ENCODE results near the gene MRPS18B. TPM values are rescaled to one million over a fixed set of nuclear protein-coding genes. Genes with fewer than 3 reads are reported as not detected.

Gene MRPS18B
- polyA plus RNA-seq, 1 donor from 2014 or later: 77.7 TPM

DNA sequence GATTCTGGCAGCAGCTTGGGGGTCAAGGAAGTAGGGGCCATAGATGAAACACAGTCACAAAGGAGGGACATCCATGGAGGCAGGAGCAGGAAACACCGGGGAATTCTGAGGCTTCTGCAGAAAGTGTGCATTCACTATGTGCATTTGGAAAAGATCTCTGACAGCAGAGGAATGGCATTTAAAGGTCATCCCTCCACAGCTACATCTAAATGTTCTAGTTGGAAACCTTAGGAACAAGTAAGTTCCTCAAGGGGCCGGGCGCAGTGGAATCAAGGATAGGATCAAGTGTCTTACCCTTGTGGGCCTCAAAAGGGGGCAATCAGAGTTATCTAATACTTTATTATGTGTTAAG, 38.1 kb downstream of the MRPS18B start:
- Histone ChIP-seq H3K4me3 (ENCODE audit: low read length) (no peak overlapping the region), H2AFZ (ENCODE audit: low read depth, low read length) (no peak overlapping the region), H4K20me1 (ENCODE audit: insufficient read depth) (no peaks in the 10 kb centered on the region), H3K9ac (ENCODE audit: low read length) (no peak overlapping the region), H3K9me2 (ENCODE audit: insufficient read depth, low read length) (no peaks in the 10 kb centered on the region), H3K9me3 (ENCODE audit: low read length) (no peaks in the 10 kb centered on the region), H3K79me2 (replicated peaks; ENCODE audit: insufficient read depth, low read length) (no peaks in the 10 kb centered on the region), H3K4me2 (ENCODE audit: low read length) (no peak overlapping the region), H3K27ac (ENCODE audit: low read length) (no peak overlapping the region), H3F3A (ENCODE audit: insufficient read depth, low read length, poor library complexity, severe bottlenecking) (no peaks in the 10 kb centered on the region), H3K27me3 (ENCODE audit: insufficient read depth, low read depth, low read length) (no peaks in the 10 kb centered on the region), H3K36me3 (ENCODE audit: insufficient read depth, low read length) (no peaks in the 10 kb centered on the region)
- TF ChIP-seq EP300 (conservative IDR thresholded peaks at IDR 0.05; ENCODE audit: poor library complexity, severe bottlenecking) (no peak), RAD21 (conservative IDR thresholded peaks at IDR 0.05) (no peak), POLR2AphosphoS5 (IDR thresholded peaks at IDR 0.05) (no peak), TAF1 (IDR thresholded peaks at IDR 0.05; ENCODE audit: low read depth) (no peak), MXI1 (conservative IDR thresholded peaks at IDR 0.05; ENCODE audit: poor library complexity, severe bottlenecking) (no peak), SMC3 (conservative IDR thresholded peaks at IDR 0.05; ENCODE audit: poor library complexity) (no peak), EZH2 (IDR thresholded peaks at IDR 0.05; ENCODE audit: borderline replicate concordance, insufficient read depth, low read length, poor library complexity, severe bottlenecking) (no peak)
- TF ChIP-seq, protein P1, sequence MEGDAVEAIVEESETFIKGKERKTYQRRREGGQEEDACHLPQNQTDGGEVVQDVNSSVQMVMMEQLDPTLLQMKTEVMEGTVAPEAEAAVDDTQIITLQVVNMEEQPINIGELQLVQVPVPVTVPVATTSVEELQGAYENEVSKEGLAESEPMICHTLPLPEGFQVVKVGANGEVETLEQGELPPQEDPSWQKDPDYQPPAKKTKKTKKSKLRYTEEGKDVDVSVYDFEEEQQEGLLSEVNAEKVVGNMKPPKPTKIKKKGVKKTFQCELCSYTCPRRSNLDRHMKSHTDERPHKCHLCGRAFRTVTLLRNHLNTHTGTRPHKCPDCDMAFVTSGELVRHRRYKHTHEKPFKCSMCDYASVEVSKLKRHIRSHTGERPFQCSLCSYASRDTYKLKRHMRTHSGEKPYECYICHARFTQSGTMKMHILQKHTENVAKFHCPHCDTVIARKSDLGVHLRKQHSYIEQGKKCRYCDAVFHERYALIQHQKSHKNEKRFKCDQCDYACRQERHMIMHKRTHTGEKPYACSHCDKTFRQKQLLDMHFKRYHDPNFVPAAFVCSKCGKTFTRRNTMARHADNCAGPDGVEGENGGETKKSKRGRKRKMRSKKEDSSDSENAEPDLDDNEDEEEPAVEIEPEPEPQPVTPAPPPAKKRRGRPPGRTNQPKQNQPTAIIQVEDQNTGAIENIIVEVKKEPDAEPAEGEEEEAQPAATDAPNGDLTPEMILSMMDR (IDR thresholded peaks at IDR 0.05; ENCODE audit: poor library complexity, severe bottlenecking): no peak
- TF ChIP-seq, protein P2, sequence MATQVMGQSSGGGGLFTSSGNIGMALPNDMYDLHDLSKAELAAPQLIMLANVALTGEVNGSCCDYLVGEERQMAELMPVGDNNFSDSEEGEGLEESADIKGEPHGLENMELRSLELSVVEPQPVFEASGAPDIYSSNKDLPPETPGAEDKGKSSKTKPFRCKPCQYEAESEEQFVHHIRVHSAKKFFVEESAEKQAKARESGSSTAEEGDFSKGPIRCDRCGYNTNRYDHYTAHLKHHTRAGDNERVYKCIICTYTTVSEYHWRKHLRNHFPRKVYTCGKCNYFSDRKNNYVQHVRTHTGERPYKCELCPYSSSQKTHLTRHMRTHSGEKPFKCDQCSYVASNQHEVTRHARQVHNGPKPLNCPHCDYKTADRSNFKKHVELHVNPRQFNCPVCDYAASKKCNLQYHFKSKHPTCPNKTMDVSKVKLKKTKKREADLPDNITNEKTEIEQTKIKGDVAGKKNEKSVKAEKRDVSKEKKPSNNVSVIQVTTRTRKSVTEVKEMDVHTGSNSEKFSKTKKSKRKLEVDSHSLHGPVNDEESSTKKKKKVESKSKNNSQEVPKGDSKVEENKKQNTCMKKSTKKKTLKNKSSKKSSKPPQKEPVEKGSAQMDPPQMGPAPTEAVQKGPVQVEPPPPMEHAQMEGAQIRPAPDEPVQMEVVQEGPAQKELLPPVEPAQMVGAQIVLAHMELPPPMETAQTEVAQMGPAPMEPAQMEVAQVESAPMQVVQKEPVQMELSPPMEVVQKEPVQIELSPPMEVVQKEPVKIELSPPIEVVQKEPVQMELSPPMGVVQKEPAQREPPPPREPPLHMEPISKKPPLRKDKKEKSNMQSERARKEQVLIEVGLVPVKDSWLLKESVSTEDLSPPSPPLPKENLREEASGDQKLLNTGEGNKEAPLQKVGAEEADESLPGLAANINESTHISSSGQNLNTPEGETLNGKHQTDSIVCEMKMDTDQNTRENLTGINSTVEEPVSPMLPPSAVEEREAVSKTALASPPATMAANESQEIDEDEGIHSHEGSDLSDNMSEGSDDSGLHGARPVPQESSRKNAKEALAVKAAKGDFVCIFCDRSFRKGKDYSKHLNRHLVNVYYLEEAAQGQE (IDR thresholded peaks at IDR 0.05; ENCODE audit: borderline replicate concordance): no peak

GRCh38 chr6:30656513-30656912, 38.9 kb downstream of the MRPS18B start:
- no peaks in the 10 kb centered on the region for H3K79me2 ChIP-seq (replicated peaks; ENCODE audit: insufficient read depth, low read length)
- no peak overlapping the region for H3K4me3 ChIP-seq (ENCODE audit: low read length)
- no peak overlapping the region for H3K4me2 ChIP-seq (ENCODE audit: low read length)
- TF ChIP-seq MXI1 (conservative IDR thresholded peaks at IDR 0.05; ENCODE audit: poor library complexity, severe bottlenecking) (no peak), POLR2AphosphoS5 (IDR thresholded peaks at IDR 0.05) (no peak), RAD21 (conservative IDR thresholded peaks at IDR 0.05) (no peak), SMC3 (conservative IDR thresholded peaks at IDR 0.05; ENCODE audit: poor library complexity) (no peak), EZH2 (IDR thresholded peaks at IDR 0.05; ENCODE audit: borderline replicate concordance, insufficient read depth, low read length, poor library complexity, severe bottlenecking) (no peak), TAF1 (IDR thresholded peaks at IDR 0.05; ENCODE audit: low read depth) (no peak), EP300 (conservative IDR thresholded peaks at IDR 0.05; ENCODE audit: poor library complexity, severe bottlenecking) (no peak)
- TF ChIP-seq, protein P1 (IDR thresholded peaks at IDR 0.05; ENCODE audit: poor library complexity, severe bottlenecking): no peak
- TF ChIP-seq, protein P2 (IDR thresholded peaks at IDR 0.05; ENCODE audit: borderline replicate concordance): no peak
- no peaks in the 10 kb centered on the region for H3K36me3 ChIP-seq (ENCODE audit: insufficient read depth, low read length)
- no peak overlapping the region for H2AFZ ChIP-seq (ENCODE audit: low read depth, low read length)
- no peak overlapping the region for H3K9ac ChIP-seq (ENCODE audit: low read length)
- no peaks in the 10 kb centered on the region for H3K27me3 ChIP-seq (ENCODE audit: insufficient read depth, low read depth, low read length)
- no peaks in the 10 kb centered on the region for H3K9me2 ChIP-seq (ENCODE audit: insufficient read depth, low read length)
- no peaks in the 10 kb centered on the region for H3K9me3 ChIP-seq (ENCODE audit: low read length)
- no peak overlapping the region for H3K27ac ChIP-seq (ENCODE audit: low read length)
- no peaks in the 10 kb centered on the region for H4K20me1 ChIP-seq (ENCODE audit: insufficient read depth)
- no peaks in the 10 kb centered on the region for H3F3A ChIP-seq (ENCODE audit: insufficient read depth, low read length, poor library complexity, severe bottlenecking)
